GM12878 (cell line): ENCODE results near the gene PDE10A. TPM values are rescaled to one million over a fixed set of nuclear protein-coding genes. Genes with fewer than 3 reads are reported as not detected.

Source experiments
- ATAC-seq: fragments of 200-7000 bp; cut with Tn5 transposase; 3 replicates; pipeline ENCODE4 v1.9.1; 2020; ENCODE audit warnings: mild to moderate bottlenecking, moderate library complexity
- BruUV-seq: library from RNA; stranded (reverse); fragments of 400-500 nt; replicated peaks from 2 replicates; lab custom pipeline; 2021; lab: Mats Ljungman, UMichigan
- CTCF ChIA-PET: fragments of 300-600 bp; sonication (Branson Sonifier 250); formaldehyde crosslinking; extraction: SDS; loops from one replicate; lab custom pipeline; 2021; ENCODE audit warnings: inconsistent platforms; lab: Yijun Ruan, JAX
- POLR2A ChIA-PET: fragments of 350-600 bp; formaldehyde crosslinking; extraction: SDS; loops from one replicate; lab custom pipeline; 2021; ENCODE audit warnings: inconsistent platforms; lab: Charles Lee
- RAD21 ChIA-PET: fragments of 300-600 bp; sonication (Branson Sonifier 250); formaldehyde crosslinking; loops from one replicate; lab custom pipeline; 2023; ENCODE audit warnings: antibody characterized with exemption; ENCODE audit not compliant: unreplicated experiment; lab: Charles Lee
- SMC1A ChIA-PET: fragments of 300-600 bp; sonication (Branson Sonifier 250); formaldehyde crosslinking; loops from one replicate; lab custom pipeline; 2023; ENCODE audit not compliant: unreplicated experiment, uncharacterized antibody; lab: Charles Lee
- DNase-seq: peaks from one replicate; pipeline ENCODE4 v3.0.0-alpha.2; 2011; ENCODE audit warnings: low read depth, low spot score
- FAIRE-seq: peaks from 3 replicates; lab custom pipeline; 2011; peaks lifted over from hg19 to GRCh38; lab: Jason Lieb, UNC
- H2AFZ ChIP-seq: 2 replicates; pipeline ENCODE4 v1.6.0; 2011; ENCODE audit warnings: low read depth, low read length, control low read depth; ENCODE audit not compliant: control insufficient read depth
- H3K27ac ChIP-seq: 2 replicates; pipeline ENCODE4 v1.5.1; 2011; ENCODE audit warnings: control low read depth; ENCODE audit not compliant: control insufficient read depth, insufficient read depth
- H3K27me3 ChIP-seq, 2 experiments: replicated peaks in 1 of 2; 2 replicates each; pipeline versions ENCODE4 v1.6.0 to v1.6.1; 2011; ENCODE audit warnings: low read length in 1 of 2; ENCODE audit not compliant: control insufficient read depth in 2 of 2, insufficient read depth in 2 of 2
- H3K36me3 ChIP-seq, 2 experiments: 2 replicates each; pipeline ENCODE4 v1.5.1; 2011; ENCODE audit warnings: low read length in 1 of 2; ENCODE audit not compliant: control insufficient read depth in 2 of 2, insufficient read depth in 2 of 2
- H3K4me1 ChIP-seq: 2 replicates; pipeline ENCODE4 v1.6.1; 2011; ENCODE audit warnings: mild to moderate bottlenecking, low read length, moderate library complexity, mixed read lengths; ENCODE audit not compliant: control insufficient read depth, insufficient read depth
- H3K4me2 ChIP-seq: 2 replicates; pipeline ENCODE4 v1.6.0; 2011; ENCODE audit warnings: control low read depth; ENCODE audit not compliant: control insufficient read depth, insufficient read depth
- H3K4me3 ChIP-seq: fragments of 200-600 bp; sonication (generic); 2 replicates; pipeline ENCODE4 v1.5.1; 2016
- H3K79me2 ChIP-seq: 2 replicates; pipeline ENCODE4 v1.6.0; 2011; ENCODE audit warnings: low read length; ENCODE audit not compliant: control insufficient read depth, insufficient read depth
- H3K9ac ChIP-seq: 2 replicates; pipeline ENCODE4 v1.8.0; 2011; ENCODE audit warnings: low read length, control low read depth, mixed read lengths; ENCODE audit not compliant: control insufficient read depth, insufficient read depth
- H3K9me3 ChIP-seq: replicated peaks from 3 replicates; pipeline ENCODE4 v1.5.1; 2011; ENCODE audit warnings: mild to moderate bottlenecking, low read length; ENCODE audit not compliant: control insufficient read depth, insufficient read depth
- H4K20me1 ChIP-seq: 2 replicates; pipeline ENCODE4 v1.6.0; 2011; ENCODE audit not compliant: control insufficient read depth, insufficient read depth
- ASH2L ChIP-seq: fragments of 300-600, 200-600 bp; sonication (generic); IDR thresholded peaks from 2 replicates; pipeline ENCODE4 v1.6.1; 2017; ENCODE audit warnings: low read depth, mild to moderate bottlenecking, borderline replicate concordance
- BMI1 ChIP-seq: fragments of 450-650 bp; IDR thresholded peaks from 2 replicates; pipeline ENCODE4 v1.6.1; 2016; ENCODE audit warnings: mild to moderate bottlenecking, moderate library complexity, borderline replicate concordance
- CREB1 ChIP-seq: IDR thresholded peaks from 2 replicates; pipeline ENCODE4 v1.6.1; 2012; ENCODE audit warnings: low read depth, mild to moderate bottlenecking, inconsistent platforms
- E4F1 ChIP-seq: fragments of 450-650 bp; IDR thresholded peaks from 2 replicates; pipeline ENCODE4 v1.6.1; 2018; ENCODE audit warnings: borderline replicate concordance, mild to moderate bottlenecking; ENCODE audit not compliant: partially characterized antibody
- EGR1 ChIP-seq, 2 experiments: IDR thresholded peaks; 1 replicate in 1 of 2; 2 replicates in 1 of 2; pipeline ENCODE4 v1.6.1; 2011 to 2012; ENCODE audit warnings: low read depth in 2 of 2, low read length in 2 of 2, borderline replicate concordance in 1 of 2, mild to moderate bottlenecking in 1 of 2, moderate library complexity in 1 of 2
- ELK1 ChIP-seq: IDR thresholded peaks from 2 replicates; pipeline ENCODE4 v1.6.1; 2012; ENCODE audit warnings: low read depth, low read length, improper control_type of control experiment
- FOXK2 ChIP-seq: fragments of 450-650 bp; IDR thresholded peaks from 2 replicates; pipeline ENCODE4 v1.6.1; 2017; ENCODE audit warnings: mild to moderate bottlenecking, moderate library complexity
- GABPA ChIP-seq: IDR thresholded peaks from 2 replicates; pipeline ENCODE4 v1.6.1; 2014; ENCODE audit warnings: antibody characterized with exemption, low read depth, mild to moderate bottlenecking, inconsistent platforms
- MEF2B ChIP-seq: fragments of 450-650 bp; IDR thresholded peaks from 2 replicates; pipeline ENCODE4 v1.6.1; 2018; ENCODE audit warnings: mild to moderate bottlenecking, moderate library complexity; ENCODE audit not compliant: partially characterized antibody, poor library complexity, severe bottlenecking
- MLLT1 ChIP-seq: fragments of 450-650 bp; IDR thresholded peaks from 2 replicates; pipeline ENCODE4 v1.6.1; 2016; ENCODE audit warnings: mild to moderate bottlenecking
- NKRF ChIP-seq: fragments of 450-650 bp; conservative IDR thresholded peaks from 2 replicates; pipeline ENCODE4 v1.6.1; 2017; ENCODE audit warnings: mild to moderate bottlenecking, moderate library complexity
- RELA ChIP-seq: fragments of 450-650 bp; IDR thresholded peaks from 2 replicates; pipeline ENCODE4 v1.8.0; 2014; ENCODE audit warnings: borderline replicate concordance; ENCODE audit not compliant: partially characterized antibody
- SKIL ChIP-seq: fragments of 450-650 bp; IDR thresholded peaks from 2 replicates; pipeline ENCODE4 v1.6.1; 2017; ENCODE audit warnings: mild to moderate bottlenecking, low read depth, inconsistent platforms; ENCODE audit not compliant: poor library complexity, severe bottlenecking
- ZZZ3 ChIP-seq: IDR thresholded peaks from 2 replicates; pipeline ENCODE4 v1.6.1; 2011; ENCODE audit warnings: low read depth; ENCODE audit not compliant: control insufficient read depth, insufficient read length
- WGBS: methylation state at CpG from one replicate; pipeline ENCODE4 v1.1.6; 2016; ENCODE audit warnings: low lambda C conversion rate; ENCODE audit not compliant: insufficient replicate concordance, insufficient coverage; ENCODE audit errors: missing lambda C conversion rate; 5-methylcytosine and 5-hydroxymethylcytosine counted together
- in situ Hi-C: fragments of 300-500 bp; cut with MboI; formaldehyde crosslinking; loops from 9 replicates; pipeline ENCODE4 v1.14.3; 2018; ENCODE audit warnings: mixed read lengths
- intact Hi-C: fragments of 100-400 bp; cut with micrococcal nuclease; formaldehyde crosslinking; loops from one replicate; pipeline ENCODE4 v1.14.2; 2022; ENCODE audit not compliant: unreplicated experiment
- polyA plus RNA-seq, 11 experiments: library from polyadenylated mRNA; depleted of rRNA in 4 of 11; unstranded in 6 of 11; stranded (reverse) in 5 of 11; fragments of >200 nt; fragmentation: Nextera tagmentation in 4 of 11; fragmentation: Illumina TruSeq in 1 of 11; extraction: Ambion mirVana in 4 of 11; extraction: Trizol in 1 of 11; gene quantifications; 1 replicate in 1 of 11; 2 replicates in 10 of 11; pipeline versions ENCODE4 v1.2.1 to v1.2.3, GENCODE V29; 2011 to 2016; ENCODE audit warnings: inconsistent platforms in 2 of 11, missing spikeins in 2 of 11, low read depth in 1 of 11
- total RNA-seq, 4 experiments: library from RNA; depleted of rRNA in 3 of 4; stranded (reverse); fragments of >200 nt in 3 of 4; fragmentation: Illumina TruSeq in 1 of 4; extraction: Trizol in 1 of 4; gene quantifications; 2 replicates each; pipeline versions ENCODE4 v1.2.1 to v1.2.3, GENCODE V29; 2013 to 2021

PDE10A gene
- total and polyA plus RNA-seq, 10 of the 15 experiments (the other 5 are each of a cell fraction or from before 2014, with no cell fraction given): under 0.01 to 1.3 (median 0.03) TPM; not detected in 2

- Histone ChIP-seq H3K9me3 (no peaks in the 10 kb centered on the region), H3K4me3 (no peak overlapping the region), H3K4me1 (no peaks in the 10 kb centered on the region), H4K20me1 (no peaks in the 10 kb centered on the region), H3K79me2 (no peaks in the 10 kb centered on the region), H3K36me3 (no peaks in the 10 kb centered on the region), H3K27ac (no peak overlapping the region), H3K9ac (no peak overlapping the region), H2AFZ (no peak overlapping the region), H3K27me3 (no peaks in the 10 kb centered on the region; a peak in 1 of 4 replicates), H3K4me2 (no peak overlapping the region)
- TF ChIP-seq SKIL (no peak), NKRF (no peak), ASH2L (no peak), E4F1 (no peak), MEF2B (no peak), MLLT1 (no peak), BMI1 (no peak), FOXK2 (no peak), CREB1 (no peak), RELA (no peak), EGR1 (IDR thresholded peaks at IDR 0.05; ENCODE audit: borderline replicate concordance in 1 of 2, low read depth in 2 of 2, low read length in 2 of 2) (no peak), GABPA (no peak), ELK1 (no peak), ZZZ3 (no peak)
- intact Hi-C loops (no loop called here), in situ Hi-C loops (no loop called here)
- POLR2A ChIA-PET: no interaction called here
- DNase-seq: no peak
- CTCF ChIA-PET: no interaction called here
- ATAC-seq: no peak
- FAIRE-seq: no peak
- RAD21 ChIA-PET: no interaction called here
- SMC1A ChIA-PET: no interaction called here
- WGBS: 8% methylated on average over 4 of the region's 4 CpGs
- BruUV-seq: no TSS peak
Measured at GRCh38 chr6:165640806-165641205, 22.2 kb downstream of the PDE10A start.
